ENCODE measurements around the gene TBC1D16.

Gene TBC1D16

GRCh38 chr17:79941088-79942010, 94.3 kb downstream of the TBC1D16 start:
- DNase-seq (ENCODE audit: low spot score) (no peak), FAIRE-seq (no peak)

DNA sequence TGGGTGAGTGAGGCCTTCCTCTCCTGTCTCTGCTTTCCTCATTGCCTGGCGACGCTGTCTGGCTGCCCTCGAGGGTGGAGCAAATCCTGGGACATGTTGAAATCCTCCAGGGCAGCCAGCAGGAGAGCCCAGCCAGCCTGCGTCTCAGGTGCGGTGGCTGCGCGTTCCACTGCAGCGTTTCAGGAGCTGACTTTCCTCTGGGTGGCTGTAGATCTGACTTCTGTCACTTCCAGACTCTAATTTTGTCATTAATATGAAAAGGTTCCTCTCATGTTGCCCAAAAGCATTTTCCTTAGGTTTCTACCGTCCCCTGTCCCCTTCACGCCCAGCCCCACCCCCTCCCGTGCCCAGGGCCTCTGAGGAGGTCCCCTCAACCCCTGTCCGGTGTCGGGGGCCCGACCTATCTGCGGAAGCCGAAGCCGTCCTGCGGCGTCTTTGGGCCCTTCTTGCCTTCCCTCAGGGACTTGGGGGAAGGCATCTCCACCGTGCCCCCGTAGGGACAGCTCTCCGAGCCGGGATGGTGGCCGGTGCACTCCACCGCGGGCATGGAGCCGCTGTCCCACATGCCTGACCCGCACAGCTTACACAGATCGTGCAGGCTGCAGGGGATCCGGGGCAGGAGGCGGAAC, 95.1 kb downstream of the TBC1D16 start:
- no peak for DNase-seq (ENCODE audit: low spot score)
- FAIRE-seq: no peak

GRCh38 chr17:79939755-79940458, 95.8 kb downstream of the TBC1D16 start:
- no peak for DNase-seq (ENCODE audit: low spot score)
- FAIRE-seq: no peak

GRCh38 chr17:79939094-79939435, 96.6 kb downstream of the TBC1D16 start:
- DNase-seq (ENCODE audit: low spot score) (no peak), FAIRE-seq (no peak)

DNA sequence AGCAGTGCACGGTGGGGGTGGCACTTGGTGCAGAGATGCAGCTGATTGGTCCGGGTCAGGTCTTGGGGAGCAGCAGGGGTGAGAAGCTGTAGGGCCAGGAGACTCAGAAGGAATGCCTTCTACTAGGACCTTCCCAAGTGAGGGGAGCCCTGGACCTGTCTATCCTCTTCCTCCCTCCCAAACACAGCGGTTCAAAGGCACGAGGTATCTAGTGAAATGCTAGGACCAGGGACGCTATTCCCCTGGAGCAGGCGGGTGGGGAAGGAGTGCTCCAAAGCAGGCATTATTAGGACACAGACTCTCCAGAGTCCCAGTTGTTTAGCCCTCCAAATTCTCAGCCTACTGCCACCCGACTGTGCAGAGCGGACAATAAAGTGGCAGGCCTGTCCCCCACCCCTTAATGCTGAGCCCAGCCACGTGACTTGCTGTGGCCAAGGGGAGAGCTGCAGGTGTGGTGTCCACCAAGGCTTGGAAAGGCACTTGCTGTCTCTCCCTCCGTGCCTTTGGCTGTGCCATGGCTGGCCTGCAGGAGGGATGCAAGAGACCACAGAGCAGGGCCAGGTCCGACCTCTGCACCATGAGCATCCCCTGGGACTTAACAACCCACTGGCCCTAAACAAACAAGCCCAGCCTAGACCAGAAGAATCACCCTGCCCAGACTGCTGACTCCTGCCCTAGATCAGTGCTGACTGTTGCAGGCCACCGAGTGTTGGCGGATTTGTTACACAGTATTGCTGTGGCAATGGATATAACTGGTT, 97.2 kb downstream of the TBC1D16 start:
- FAIRE-seq (no peak), DNase-seq (ENCODE audit: low spot score) (no peak)

DNA sequence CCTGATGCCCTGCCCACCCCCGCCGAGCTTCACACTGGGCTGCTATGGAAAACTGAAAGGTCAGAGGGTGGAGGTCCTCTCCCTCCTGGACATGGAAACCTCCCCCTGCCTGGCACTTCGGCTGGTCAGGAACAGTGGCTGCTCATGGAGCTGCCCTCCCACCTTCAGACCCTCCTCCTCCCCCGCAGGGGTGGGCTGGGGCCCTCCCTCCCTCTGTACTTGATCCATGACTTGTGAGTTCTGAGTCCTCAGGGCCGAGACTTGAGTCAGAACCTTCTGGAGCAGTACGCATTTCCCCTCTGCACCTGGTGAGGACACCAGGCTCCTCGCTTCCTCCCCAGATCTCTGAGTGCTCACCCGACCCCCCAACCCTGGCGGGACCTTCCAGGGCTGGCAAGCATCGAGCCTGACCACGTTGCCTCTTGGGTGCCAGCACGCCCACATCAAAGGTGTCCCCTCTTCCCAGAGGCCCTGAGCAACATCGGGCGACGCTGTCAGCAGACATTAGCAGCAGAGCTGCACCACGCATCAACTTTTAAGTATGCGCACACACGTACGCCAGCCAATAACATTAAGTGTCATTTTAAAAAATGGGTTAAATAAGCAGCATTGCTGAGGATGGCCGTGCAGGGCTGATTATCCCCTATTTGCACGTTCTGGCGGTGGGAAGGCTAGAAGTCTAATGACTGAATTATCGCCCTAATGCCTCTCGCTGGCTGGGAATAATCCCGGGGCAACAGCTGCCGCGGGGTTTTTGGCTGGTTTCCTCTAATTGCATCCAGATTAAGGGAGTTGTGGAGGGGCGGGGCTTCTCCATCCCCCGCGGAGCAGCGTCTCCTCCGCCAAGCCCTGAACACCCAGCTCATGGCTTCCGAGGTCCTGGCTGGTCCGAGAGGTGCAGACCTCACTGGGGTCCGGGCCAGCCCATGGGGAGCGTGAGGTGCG, 98.0 kb downstream of the TBC1D16 start:
- peak; percentile 44 for FAIRE-seq
- DNase-seq (ENCODE audit: low spot score): no peak

- DNase-seq (ENCODE audit: low spot score): no peak
- FAIRE-seq: peak; percentile 89
These were observed 98.9 kb downstream of the TBC1D16 start for GRCh38 chr17:79936641-79937381.

GRCh38 chr17:79936050-79936449, 99.6 kb downstream of the TBC1D16 start:
- FAIRE-seq (no peak), DNase-seq (ENCODE audit: low spot score) (no peak)

DNA sequence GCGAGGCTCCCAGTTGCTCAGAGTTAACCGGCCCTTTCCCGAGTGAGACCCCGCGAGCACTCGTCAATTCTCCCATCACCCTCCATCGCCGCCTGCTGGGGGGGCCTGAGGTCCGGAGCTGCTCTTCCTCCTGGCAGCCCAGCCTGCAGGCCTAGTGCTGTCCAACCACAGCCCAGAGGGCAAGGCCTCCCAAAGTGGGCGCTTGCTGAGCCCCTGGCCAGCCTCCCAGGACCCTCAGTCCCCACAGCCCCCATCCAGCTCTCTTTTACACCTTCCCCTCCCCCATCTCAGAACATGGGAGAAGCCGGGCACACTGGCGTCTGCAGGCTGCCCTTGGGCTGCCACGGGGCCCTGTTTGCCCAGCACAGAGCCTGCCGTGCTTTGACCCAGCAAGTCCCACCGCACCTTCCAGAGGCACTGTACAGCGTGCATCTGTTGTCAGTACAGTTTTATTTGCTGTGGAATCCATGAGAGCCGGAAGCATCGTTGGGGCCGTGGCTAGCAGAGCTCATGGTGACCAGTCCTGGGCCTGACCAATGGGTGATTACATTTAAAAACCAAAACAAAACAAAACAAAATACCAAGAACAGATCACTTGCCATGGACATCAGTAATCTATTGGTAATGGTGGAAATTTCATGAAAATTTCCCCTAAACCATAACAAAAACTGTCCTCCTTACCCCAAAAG, 100.3 kb downstream of the TBC1D16 start:
- FAIRE-seq (no peak), DNase-seq (ENCODE audit: low spot score) (no peak)

GRCh38 chr17:79934653-79934970, 101.1 kb downstream of the TBC1D16 start:
- no peak for FAIRE-seq

GRCh38 chr17:79933863-79934652, 101.6 kb downstream of the TBC1D16 start:
- FAIRE-seq (peak; percentile 86), DNase-seq (ENCODE audit: low spot score) (peak; percentile 38)

More at GRCh38 chr17:79934653-79934970, 101.1 kb downstream of the TBC1D16 start:
- no peak for DNase-seq (ENCODE audit: low spot score)

DNA sequence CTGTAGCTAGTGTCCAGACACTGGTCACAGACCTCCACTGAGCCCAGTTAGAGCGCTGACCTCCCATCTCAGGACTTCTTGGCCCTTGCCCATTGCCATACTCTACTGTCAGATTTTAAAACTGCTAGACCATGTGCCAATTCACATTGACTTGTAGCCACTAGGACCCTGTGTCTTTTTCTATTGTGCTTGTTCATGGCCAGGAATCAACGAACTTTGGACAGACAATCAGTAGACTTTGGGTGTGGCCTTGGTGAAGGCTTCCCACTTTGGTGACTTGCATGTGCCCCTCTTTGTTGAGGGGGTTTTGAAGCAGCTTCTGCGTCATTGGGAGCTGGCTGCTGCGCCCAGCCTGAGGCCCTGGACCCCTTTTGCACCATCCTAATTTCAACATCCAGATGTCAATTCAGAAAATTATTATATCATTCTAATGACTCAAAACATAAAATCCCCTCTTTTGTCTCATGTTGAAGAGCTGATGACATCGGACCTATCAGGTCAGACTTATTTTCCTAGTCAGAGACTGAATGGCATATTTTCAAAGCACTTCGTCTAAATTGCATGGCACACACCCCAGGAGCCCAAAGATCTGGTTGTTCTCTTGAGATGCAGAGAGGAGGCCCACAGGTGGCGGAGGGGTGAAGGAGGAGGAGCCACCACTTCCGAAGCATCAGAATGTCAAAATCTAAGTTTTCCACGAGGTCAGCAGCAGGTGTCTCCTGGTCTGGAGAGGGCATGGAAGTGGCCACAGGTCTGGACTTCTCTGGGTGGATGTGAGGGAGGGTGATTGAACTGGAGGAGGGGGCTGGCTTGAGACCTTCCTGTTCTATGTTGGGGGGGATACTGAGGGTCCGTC, 103.0 kb downstream of the TBC1D16 start:
- FAIRE-seq (peak; percentile 5), DNase-seq (ENCODE audit: low spot score) (no peak)

GRCh38 chr17:79931817-79932309, 103.8 kb downstream of the TBC1D16 start:
- FAIRE-seq (no peak), DNase-seq (ENCODE audit: low spot score) (no peak)

DNA sequence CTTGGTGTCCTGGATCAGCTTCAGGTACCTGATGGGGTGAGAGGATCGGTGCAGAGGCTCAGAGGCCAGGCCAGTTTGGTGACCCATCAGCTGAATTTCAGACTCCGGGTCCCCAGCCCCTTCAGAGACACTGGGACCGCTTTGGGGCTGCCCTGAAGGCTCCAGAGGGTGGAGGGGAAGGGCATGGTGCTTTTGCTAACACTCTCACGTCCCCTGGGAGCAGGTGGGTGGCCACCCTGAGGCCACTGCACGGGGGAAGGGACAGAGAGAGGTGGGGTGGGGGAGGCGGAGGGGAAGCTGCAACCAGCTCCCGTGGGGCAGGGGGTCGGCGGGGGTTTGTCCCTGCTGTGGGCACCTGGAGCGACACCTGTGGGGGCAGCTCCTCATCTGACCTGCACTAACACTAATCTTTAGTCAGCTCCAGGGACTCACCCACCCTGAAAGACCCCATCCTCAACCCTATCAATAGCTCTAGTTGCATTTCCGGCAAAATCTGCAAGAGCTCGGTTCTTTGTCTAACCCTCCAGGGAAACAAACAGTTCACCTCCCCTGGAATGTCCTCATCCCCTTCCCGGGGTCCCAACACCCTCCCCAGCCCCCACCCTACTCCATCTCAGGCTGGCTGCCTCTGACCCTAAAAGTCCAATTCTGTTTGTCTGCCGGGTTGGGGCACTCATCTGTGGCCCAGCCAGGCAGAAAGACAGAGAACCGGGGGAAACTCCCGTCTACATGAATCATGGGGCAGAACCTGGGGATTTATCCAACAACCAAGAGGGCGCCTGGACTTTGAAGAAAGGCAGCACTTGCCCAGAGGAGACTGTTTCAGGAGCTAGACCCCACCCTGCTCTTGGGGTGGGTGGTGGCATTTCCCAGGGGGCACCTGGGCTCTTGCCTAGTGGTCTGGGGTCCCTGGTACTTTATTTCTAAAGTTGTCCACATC, 104.5 kb downstream of the TBC1D16 start:
- DNase-seq (ENCODE audit: low spot score) (no peak), FAIRE-seq (no peak)

DNA sequence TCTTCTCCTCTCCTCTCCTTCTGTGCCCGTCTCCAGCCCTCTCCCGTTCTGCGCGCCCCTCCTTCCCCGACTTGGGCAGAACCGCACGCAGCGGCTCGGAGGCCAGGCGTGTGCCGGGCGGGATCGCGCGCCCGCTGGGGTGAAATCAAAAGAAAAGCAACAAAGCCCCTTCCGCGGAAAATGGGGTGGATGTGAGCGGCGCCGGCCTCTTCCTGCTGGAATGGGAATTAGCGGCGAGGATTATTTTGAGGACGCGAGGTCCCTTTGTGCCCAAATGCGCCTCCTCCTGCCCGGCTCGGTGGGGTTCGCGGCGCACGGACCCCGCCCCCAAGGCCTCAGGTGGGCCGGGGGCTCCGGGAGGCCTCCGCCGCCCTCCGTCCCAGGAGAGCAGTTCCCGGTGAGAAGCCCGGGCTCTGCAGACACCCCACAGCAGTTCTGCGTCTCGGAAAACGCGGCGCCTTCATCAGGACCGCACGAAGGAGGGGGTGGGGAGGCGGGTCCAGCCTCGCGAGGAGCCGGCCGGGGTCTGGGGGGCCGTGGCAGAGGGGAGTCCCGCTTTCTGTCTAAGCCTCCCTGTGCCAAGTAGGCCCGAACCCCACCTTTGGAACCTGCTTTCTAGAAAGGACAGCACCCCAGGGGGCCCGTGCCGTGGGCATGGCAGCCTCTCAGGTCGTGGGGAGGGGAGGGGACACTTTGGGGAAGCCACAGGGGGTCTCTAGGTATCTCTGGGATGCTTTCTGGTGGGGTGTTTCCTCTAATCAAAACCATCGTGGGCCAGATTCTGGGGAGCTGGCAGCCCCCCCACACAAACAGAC, 105.4 kb downstream of the TBC1D16 start:
- DNase-seq (ENCODE audit: low spot score) (no peak), FAIRE-seq (no peak)

All from urothelium cell line (cell line).